Measurements from ENCODE around the gene LRCH1. TPM values are rescaled to one million over a fixed set of nuclear protein-coding genes. Genes with fewer than 3 reads are reported as not detected.

The LRCH1 gene
- total and polyA plus RNA-seq, 2 donors (not counting 1 experiment from before 2014, with no cell fraction given), result 12.0 to 12.4 TPM

GRCh38 chr13:46561691-46562090 is 8.7 kb downstream of the LRCH1 start:
- H3K36me3 ChIP-seq (ENCODE audit: control insufficient read depth, insufficient read depth, low read length), result no peaks in the 10 kb centered on the region
- H3K79me2 ChIP-seq (ENCODE audit: control insufficient read depth, insufficient read depth, low read length), result peaks cover 69% of the 10 kb centered on the region
- DNase-seq (ENCODE audit: low read depth in 2 of 2), result peak; percentile 48 to 65
- H3K9ac ChIP-seq (ENCODE audit: insufficient read depth, low read length), result no peak overlapping the region
- H3K27ac ChIP-seq (ENCODE audit: insufficient read depth, low read length), result no peak overlapping the region
- H2AFZ ChIP-seq (ENCODE audit: low read length), result no peak overlapping the region
- peaks cover 8% of the 10 kb centered on the region for H3K4me1 ChIP-seq (ENCODE audit: control insufficient read depth, extremely low read depth, insufficient read depth, low read length)
- H3K4me2 ChIP-seq (ENCODE audit: extremely low read depth, insufficient read depth, low read length), result peak overlapping the region; percentile 42
- no peak for TF ChIP-seq EZH2 (IDR thresholded peaks at IDR 0.05; ENCODE audit: low read length, missing control alignments)
- no peak for TF ChIP-seq CTCF (conservative IDR thresholded peaks at IDR 0.05 in 1 of 2, IDR thresholded peaks at IDR 0.05 in 1 of 2; ENCODE audit: low read depth in 1 of 2, low read length in 2 of 2)
- H4K20me1 ChIP-seq (ENCODE audit: control insufficient read depth, extremely low read depth, insufficient read depth, low read length), result no peaks in the 10 kb centered on the region
- no peaks in the 10 kb centered on the region for H3K9me3 ChIP-seq (ENCODE audit: control insufficient read depth, insufficient read depth, low read depth, low read length)
- H3K4me3 ChIP-seq (replicated peaks in 1 of 4; ENCODE audit: control extremely low read depth in 1 of 4, insufficient read depth in 1 of 4, low read depth in 3 of 4, low read length in 4 of 4), result no peak overlapping the region
- no peaks in the 10 kb centered on the region for H3K27me3 ChIP-seq (ENCODE audit: control insufficient read depth, insufficient read depth, low read length)

GRCh38 chr13:46562152-46562551 is 9.2 kb downstream of the LRCH1 start:
- Histone ChIP-seq H3K4me3 (replicated peaks in 1 of 4; ENCODE audit: control extremely low read depth in 1 of 4, insufficient read depth in 1 of 4, low read depth in 3 of 4, low read length in 4 of 4) (no peak overlapping the region), H3K9ac (ENCODE audit: insufficient read depth, low read length) (no peak overlapping the region), H3K4me1 (ENCODE audit: control insufficient read depth, extremely low read depth, insufficient read depth, low read length) (peaks cover 8% of the 10 kb centered on the region), H3K27ac (ENCODE audit: insufficient read depth, low read length) (no peak overlapping the region), H3K4me2 (ENCODE audit: extremely low read depth, insufficient read depth, low read length) (no peak overlapping the region), H3K27me3 (ENCODE audit: control insufficient read depth, insufficient read depth, low read length) (no peaks in the 10 kb centered on the region), H4K20me1 (ENCODE audit: control insufficient read depth, extremely low read depth, insufficient read depth, low read length) (no peaks in the 10 kb centered on the region), H3K36me3 (ENCODE audit: control insufficient read depth, insufficient read depth, low read length) (no peaks in the 10 kb centered on the region), H3K79me2 (ENCODE audit: control insufficient read depth, insufficient read depth, low read length) (peaks cover 66% of the 10 kb centered on the region), H3K9me3 (ENCODE audit: control insufficient read depth, insufficient read depth, low read depth, low read length) (no peaks in the 10 kb centered on the region), H2AFZ (ENCODE audit: low read length) (no peak overlapping the region)
- peak in 1 of 2 donors; percentile 21 for DNase-seq (ENCODE audit: low read depth in 2 of 2)
- TF ChIP-seq CTCF (conservative IDR thresholded peaks at IDR 0.05 in 1 of 2, IDR thresholded peaks at IDR 0.05 in 1 of 2; ENCODE audit: low read depth in 1 of 2, low read length in 2 of 2) (no peak), EZH2 (IDR thresholded peaks at IDR 0.05; ENCODE audit: low read length, missing control alignments) (no peak)

- Histone ChIP-seq H3K79me2 (ENCODE audit: control insufficient read depth, insufficient read depth, low read length) (peaks cover 66% of the 10 kb centered on the region), H4K20me1 (ENCODE audit: control insufficient read depth, extremely low read depth, insufficient read depth, low read length) (no peaks in the 10 kb centered on the region), H3K9me3 (ENCODE audit: control insufficient read depth, insufficient read depth, low read depth, low read length) (no peaks in the 10 kb centered on the region), H3K4me3 (replicated peaks in 1 of 4; ENCODE audit: control extremely low read depth in 1 of 4, insufficient read depth in 1 of 4, low read depth in 3 of 4, low read length in 4 of 4) (no peak overlapping the region), H3K4me1 (ENCODE audit: control insufficient read depth, extremely low read depth, insufficient read depth, low read length) (peaks cover 8% of the 10 kb centered on the region), H3K36me3 (ENCODE audit: control insufficient read depth, insufficient read depth, low read length) (no peaks in the 10 kb centered on the region), H2AFZ (ENCODE audit: low read length) (no peak overlapping the region), H3K27me3 (ENCODE audit: control insufficient read depth, insufficient read depth, low read length) (no peaks in the 10 kb centered on the region), H3K27ac (ENCODE audit: insufficient read depth, low read length) (no peak overlapping the region), H3K4me2 (ENCODE audit: extremely low read depth, insufficient read depth, low read length) (no peak overlapping the region), H3K9ac (ENCODE audit: insufficient read depth, low read length) (no peak overlapping the region)
- DNase-seq (ENCODE audit: low read depth in 2 of 2), result no peak
- TF ChIP-seq EZH2 (IDR thresholded peaks at IDR 0.05; ENCODE audit: low read length, missing control alignments) (no peak), CTCF (conservative IDR thresholded peaks at IDR 0.05 in 1 of 2, IDR thresholded peaks at IDR 0.05 in 1 of 2; ENCODE audit: low read depth in 1 of 2, low read length in 2 of 2) (no peak)
Measured at GRCh38 chr13:46562581-46562980, 9.6 kb downstream of the LRCH1 start.

All from fibroblast of lung (primary cell).